ENCODE results near the gene DMAC2. TPM values are rescaled to one million over a fixed set of nuclear protein-coding genes. Genes with fewer than 3 reads are reported as not detected.

The DMAC2 gene
- total RNA-seq, 4 donors from 2014 or later, result 34.8 to 49.8 (median 35.7) TPM

- intact Hi-C loops (cut with DNase I; ENCODE audit: low total_unique reads), result no loop called here
- WGBS, 2 donors, result 88 to 96% methylated on average over 10 of the region's 10 CpGs
- H3K4me3 ChIP-seq (ENCODE audit: low read depth, poor library complexity, severe bottlenecking), result no peak overlapping the region
- no peak for DNase-seq (ENCODE audit: low spot score in 2 of 2)
- TF ChIP-seq CTCF (IDR thresholded peaks at IDR 0.05), result no peak
- TF ChIP-seq POLR2A (IDR thresholded peaks at IDR 0.05), result no peak
Measured at GRCh38 chr19:41413947-41414346, 25.8 kb downstream of the DMAC2 start.

DNA sequence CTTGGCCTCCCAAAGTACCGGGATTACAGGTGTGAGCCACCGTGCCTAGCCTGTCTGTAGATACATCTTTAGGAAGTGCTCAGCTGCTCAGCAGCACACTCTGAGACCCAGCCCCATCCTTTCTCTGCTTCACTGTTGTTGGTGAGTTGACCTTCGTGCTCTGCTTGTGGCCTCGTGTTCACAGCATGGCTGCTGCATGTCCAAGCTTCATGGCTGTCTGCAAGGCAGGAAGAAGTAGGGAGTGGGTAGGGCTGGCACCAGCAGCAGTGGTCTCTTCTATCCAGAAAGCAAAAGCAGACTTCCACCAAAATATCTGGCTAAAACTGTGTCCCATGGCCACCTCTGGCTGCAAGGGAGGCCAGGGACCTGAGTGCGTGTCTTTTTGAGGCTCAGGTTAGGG lies 26.8 kb downstream of the DMAC2 start:
- WGBS, 2 donors, result 93 to 97% methylated on average over 5 of the region's 5 CpGs
- no peak for DNase-seq (ENCODE audit: low spot score in 2 of 2)
- intact Hi-C loops (cut with DNase I; ENCODE audit: low total_unique reads), result no loop called here
- no peak overlapping the region for H3K4me3 ChIP-seq (ENCODE audit: low read depth, poor library complexity, severe bottlenecking)
- no peak for TF ChIP-seq CTCF (IDR thresholded peaks at IDR 0.05)
- TF ChIP-seq POLR2A (IDR thresholded peaks at IDR 0.05), result no peak

DNA sequence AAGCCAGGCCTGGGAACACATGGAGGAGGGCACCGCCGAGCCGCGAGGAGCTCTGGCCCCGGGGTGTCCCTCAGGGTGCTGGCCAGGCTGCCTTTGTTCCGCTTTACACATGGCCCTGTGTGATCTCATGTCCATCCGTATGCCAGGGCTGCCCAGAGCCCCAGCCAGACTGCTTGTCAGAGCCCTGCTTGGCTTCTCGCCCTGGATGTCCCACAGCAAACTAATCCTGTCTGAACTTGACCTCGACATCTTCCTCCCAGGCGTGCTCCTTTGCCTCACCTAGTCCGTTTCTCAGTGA lies 27.8 kb downstream of the DMAC2 start:
- intact Hi-C loops (cut with DNase I; ENCODE audit: low total_unique reads), result no loop called here
- H3K4me3 ChIP-seq (ENCODE audit: low read depth, poor library complexity, severe bottlenecking), result no peak overlapping the region
- TF ChIP-seq CTCF (IDR thresholded peaks at IDR 0.05) (no peak), POLR2A (IDR thresholded peaks at IDR 0.05) (no peak)
- 60 to 63% methylated on average over 11 of the region's 11 CpGs for WGBS, 2 donors
- no peak for DNase-seq (ENCODE audit: low spot score in 2 of 2)

GRCh38 chr19:41411100-41411967 lies 28.4 kb downstream of the DMAC2 start:
- TF ChIP-seq CTCF (IDR thresholded peaks at IDR 0.05) (no peak), POLR2A (IDR thresholded peaks at IDR 0.05) (no peak)
- 57 to 67% methylated on average over 9 of the region's 9 CpGs for WGBS, 2 donors
- DNase-seq (ENCODE audit: low spot score in 2 of 2), result no peak

DNA sequence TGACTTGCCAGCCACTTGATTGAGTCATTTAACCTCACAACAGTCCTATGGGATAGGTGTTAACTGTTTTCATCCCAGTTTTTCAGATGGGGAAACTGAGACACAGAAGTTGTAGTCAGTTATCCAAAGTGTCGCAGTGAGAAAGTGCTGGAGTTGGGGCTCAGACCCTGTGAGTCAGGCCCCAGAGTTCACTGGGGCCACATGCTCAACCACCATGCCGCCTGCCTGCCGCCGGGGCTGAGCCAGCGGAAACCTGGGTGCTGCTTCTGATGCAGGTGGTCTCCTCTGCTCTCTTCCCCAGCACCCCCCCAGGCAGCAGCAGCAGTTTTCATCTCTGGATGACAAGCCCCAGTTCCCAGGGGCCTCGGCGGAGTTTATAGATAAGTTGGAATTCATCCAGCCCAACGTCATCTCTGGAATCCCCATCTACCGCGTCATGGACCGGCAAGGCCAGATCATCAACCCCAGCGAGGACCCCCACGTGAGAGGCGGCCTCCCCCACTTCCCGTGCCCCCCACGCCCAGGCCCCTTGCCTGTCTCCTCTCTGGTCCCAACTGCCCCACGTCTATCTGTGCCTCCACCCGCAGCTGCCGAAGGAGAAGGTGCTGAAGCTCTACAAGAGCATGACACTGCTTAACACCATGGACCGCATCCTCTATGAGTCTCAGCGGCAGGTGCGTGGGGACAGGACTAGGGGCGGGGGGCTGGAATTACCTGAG lies 29.2 kb downstream of the DMAC2 start:
- DNase-seq (ENCODE audit: low spot score in 2 of 2), result no peak
- no peak overlapping the region for H3K4me3 ChIP-seq (ENCODE audit: low read depth, poor library complexity, severe bottlenecking)
- TF ChIP-seq POLR2A (IDR thresholded peaks at IDR 0.05), result no peak
- no peak for TF ChIP-seq CTCF (IDR thresholded peaks at IDR 0.05)
- intact Hi-C loops (cut with DNase I; ENCODE audit: low total_unique reads), result no loop called here
- WGBS, 2 donors, result 81 to 90% methylated on average over 23 of the region's 23 CpGs

More at GRCh38 chr19:41411100-41411967, 28.4 kb downstream of the DMAC2 start:
- H3K4me3 ChIP-seq (ENCODE audit: low read depth, poor library complexity, severe bottlenecking), result no peak overlapping the region
- intact Hi-C loops (cut with DNase I; ENCODE audit: low total_unique reads), result no loop called here

All from lower leg skin (tissue), 4 donors.